ENCODE measurements around the gene EDN1. TPM values are rescaled to one million over a fixed set of nuclear protein-coding genes. Genes with fewer than 3 reads are reported as not detected.

EDN1 gene
- 3.8 TPM for total RNA-seq

DNA sequence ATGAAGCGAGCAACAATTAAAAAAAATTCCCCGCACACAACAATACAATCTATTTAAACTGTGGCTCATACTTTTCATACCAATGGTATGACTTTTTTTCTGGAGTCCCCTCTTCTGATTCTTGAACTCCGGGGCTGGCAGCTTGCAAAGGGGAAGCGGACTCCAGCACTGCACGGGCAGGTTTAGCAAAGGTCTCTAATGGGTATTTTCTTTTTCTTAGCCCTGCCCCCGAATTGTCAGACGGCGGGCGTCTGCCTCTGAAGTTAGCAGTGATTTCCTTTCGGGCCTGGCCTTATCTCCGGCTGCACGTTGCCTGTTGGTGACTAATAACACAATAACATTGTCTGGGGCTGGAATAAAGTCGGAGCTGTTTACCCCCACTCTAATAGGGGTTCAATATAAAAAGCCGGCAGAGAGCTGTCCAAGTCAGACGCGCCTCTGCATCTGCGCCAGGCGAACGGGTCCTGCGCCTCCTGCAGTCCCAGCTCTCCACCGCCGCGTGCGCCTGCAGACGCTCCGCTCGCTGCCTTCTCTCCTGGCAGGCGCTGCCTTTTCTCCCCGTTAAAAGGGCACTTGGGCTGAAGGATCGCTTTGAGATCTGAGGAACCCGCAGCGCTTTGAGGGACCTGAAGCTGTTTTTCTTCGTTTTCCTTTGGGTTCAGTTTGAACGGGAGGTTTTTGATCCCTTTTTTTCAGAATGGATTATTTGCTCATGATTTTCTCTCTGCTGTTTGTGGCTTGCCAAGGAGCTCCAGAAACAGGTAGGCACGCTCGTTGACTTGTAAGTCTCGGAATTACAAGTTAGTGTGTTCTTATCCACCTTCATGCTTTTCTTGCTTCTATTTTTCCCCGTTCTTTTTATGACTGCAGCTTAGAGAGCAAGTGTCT lies at the start of gene EDN1:
EDN1 (plus strand) TSS at position 429 of the 888 bp plus-strand sequence; CDS start at position 698, 269 bp downstream.

Small RNA genes lying within 50 kb of the gene (small RNA-seq; reads per million reads assigned to genes)
- gene SUMO2P12 (ENCODE audit: low replicate concordance), result not detected

Data from parietal lobe (tissue), 2 donors.